GM12878 (cell line): ENCODE data around the gene IGFBP2. TPM values are rescaled to one million over a fixed set of nuclear protein-coding genes. Genes with fewer than 3 reads are reported as not detected.

Experiments used
- ATAC-seq: fragments of 200-7000 bp; cut with Tn5 transposase; 3 replicates; pipeline ENCODE4 v1.9.1; 2020; ENCODE audit warnings: mild to moderate bottlenecking, moderate library complexity
- BruUV-seq: library from RNA; stranded (reverse); fragments of 400-500 nt; replicated peaks from 2 replicates; lab custom pipeline; 2021; lab: Mats Ljungman, UMichigan
- CTCF ChIA-PET: fragments of 300-600 bp; sonication (Branson Sonifier 250); formaldehyde crosslinking; extraction: SDS; loops from one replicate; lab custom pipeline; 2021; ENCODE audit warnings: inconsistent platforms; lab: Yijun Ruan, JAX
- POLR2A ChIA-PET: fragments of 350-600 bp; formaldehyde crosslinking; extraction: SDS; loops from one replicate; lab custom pipeline; 2021; ENCODE audit warnings: inconsistent platforms; lab: Charles Lee
- RAD21 ChIA-PET: fragments of 300-600 bp; sonication (Branson Sonifier 250); formaldehyde crosslinking; loops from one replicate; lab custom pipeline; 2023; ENCODE audit warnings: antibody characterized with exemption; ENCODE audit not compliant: unreplicated experiment; lab: Charles Lee
- SMC1A ChIA-PET: fragments of 300-600 bp; sonication (Branson Sonifier 250); formaldehyde crosslinking; loops from one replicate; lab custom pipeline; 2023; ENCODE audit not compliant: unreplicated experiment, uncharacterized antibody; lab: Charles Lee
- DNase-seq: peaks from one replicate; pipeline ENCODE4 v3.0.0-alpha.2; 2011; ENCODE audit warnings: low read depth, low spot score
- FAIRE-seq: peaks from 3 replicates; lab custom pipeline; 2011; peaks lifted over from hg19 to GRCh38; lab: Jason Lieb, UNC
- H2AFZ ChIP-seq: 2 replicates; pipeline ENCODE4 v1.6.0; 2011; ENCODE audit warnings: low read depth, low read length, control low read depth; ENCODE audit not compliant: control insufficient read depth
- H3K27ac ChIP-seq: 2 replicates; pipeline ENCODE4 v1.5.1; 2011; ENCODE audit warnings: control low read depth; ENCODE audit not compliant: control insufficient read depth, insufficient read depth
- H3K27me3 ChIP-seq, 2 experiments: replicated peaks in 1 of 2; 2 replicates each; pipeline versions ENCODE4 v1.6.0 to v1.6.1; 2011; ENCODE audit warnings: low read length in 1 of 2; ENCODE audit not compliant: control insufficient read depth in 2 of 2, insufficient read depth in 2 of 2
- H3K36me3 ChIP-seq, 2 experiments: 2 replicates each; pipeline ENCODE4 v1.5.1; 2011; ENCODE audit warnings: low read length in 1 of 2; ENCODE audit not compliant: control insufficient read depth in 2 of 2, insufficient read depth in 2 of 2
- H3K4me1 ChIP-seq: 2 replicates; pipeline ENCODE4 v1.6.1; 2011; ENCODE audit warnings: mild to moderate bottlenecking, low read length, moderate library complexity, mixed read lengths; ENCODE audit not compliant: control insufficient read depth, insufficient read depth
- H3K4me2 ChIP-seq: 2 replicates; pipeline ENCODE4 v1.6.0; 2011; ENCODE audit warnings: control low read depth; ENCODE audit not compliant: control insufficient read depth, insufficient read depth
- H3K4me3 ChIP-seq: fragments of 200-600 bp; sonication (generic); 2 replicates; pipeline ENCODE4 v1.5.1; 2016
- H3K79me2 ChIP-seq: 2 replicates; pipeline ENCODE4 v1.6.0; 2011; ENCODE audit warnings: low read length; ENCODE audit not compliant: control insufficient read depth, insufficient read depth
- H3K9ac ChIP-seq: 2 replicates; pipeline ENCODE4 v1.8.0; 2011; ENCODE audit warnings: low read length, control low read depth, mixed read lengths; ENCODE audit not compliant: control insufficient read depth, insufficient read depth
- H3K9me3 ChIP-seq: replicated peaks from 3 replicates; pipeline ENCODE4 v1.5.1; 2011; ENCODE audit warnings: mild to moderate bottlenecking, low read length; ENCODE audit not compliant: control insufficient read depth, insufficient read depth
- H4K20me1 ChIP-seq: 2 replicates; pipeline ENCODE4 v1.6.0; 2011; ENCODE audit not compliant: control insufficient read depth, insufficient read depth
- ATF7 ChIP-seq: fragments of 450-650 bp; IDR thresholded peaks from 2 replicates; pipeline ENCODE4 v1.6.1; 2016; ENCODE audit warnings: low read depth, mild to moderate bottlenecking
- NRF1 ChIP-seq: conservative IDR thresholded peaks from 2 replicates; pipeline ENCODE4 v1.6.1; 2011; ENCODE audit warnings: mild to moderate bottlenecking, low read depth, low read length, improper control_type of control experiment
- POU2F2 ChIP-seq: IDR thresholded peaks from 3 replicates; pipeline ENCODE4 v1.6.1; 2011; ENCODE audit warnings: low read depth, mild to moderate bottlenecking, low read length, borderline replicate concordance
- RBBP5 ChIP-seq: fragments of 200-600 bp; sonication (generic); conservative IDR thresholded peaks from 2 replicates; pipeline ENCODE4 v1.6.1; 2016
- SIN3A ChIP-seq: IDR thresholded peaks from 2 replicates; pipeline ENCODE4 v1.6.1; 2012; ENCODE audit warnings: low read depth, low read length, improper control_type of control experiment
- WGBS: methylation state at CpG from one replicate; pipeline ENCODE4 v1.1.6; 2016; ENCODE audit warnings: low lambda C conversion rate; ENCODE audit not compliant: insufficient replicate concordance, insufficient coverage; ENCODE audit errors: missing lambda C conversion rate; 5-methylcytosine and 5-hydroxymethylcytosine counted together
- in situ Hi-C: fragments of 300-500 bp; cut with MboI; formaldehyde crosslinking; loops from 9 replicates; pipeline ENCODE4 v1.14.3; 2018; ENCODE audit warnings: mixed read lengths
- intact Hi-C: fragments of 100-400 bp; cut with micrococcal nuclease; formaldehyde crosslinking; loops from one replicate; pipeline ENCODE4 v1.14.2; 2022; ENCODE audit not compliant: unreplicated experiment
- polyA plus RNA-seq, 11 experiments: library from polyadenylated mRNA; depleted of rRNA in 4 of 11; unstranded in 6 of 11; stranded (reverse) in 5 of 11; fragments of >200 nt; fragmentation: Nextera tagmentation in 4 of 11; fragmentation: Illumina TruSeq in 1 of 11; extraction: Ambion mirVana in 4 of 11; extraction: Trizol in 1 of 11; gene quantifications; 1 replicate in 1 of 11; 2 replicates in 10 of 11; pipeline versions ENCODE4 v1.2.1 to v1.2.3, GENCODE V29; 2011 to 2016; ENCODE audit warnings: inconsistent platforms in 2 of 11, missing spikeins in 2 of 11, low read depth in 1 of 11
- total RNA-seq, 4 experiments: library from RNA; depleted of rRNA in 3 of 4; stranded (reverse); fragments of >200 nt in 3 of 4; fragmentation: Illumina TruSeq in 1 of 4; extraction: Trizol in 1 of 4; gene quantifications; 2 replicates each; pipeline versions ENCODE4 v1.2.1 to v1.2.3, GENCODE V29; 2013 to 2021
- TF ChIP-seq, protein P1 (sequence below): fragments of 450-650 bp; conservative IDR thresholded peaks from 2 replicates; pipeline ENCODE4 v1.6.1; 2017; ENCODE audit warnings: mild to moderate bottlenecking, moderate library complexity
- TF ChIP-seq, protein P2 (sequence below), 3 experiments: IDR thresholded peaks in 2 of 3; conservative IDR thresholded peaks in 1 of 3; 2 replicates each; pipeline ENCODE4 v1.5.1; 2011; ENCODE audit warnings: low read depth in 3 of 3, low read length in 3 of 3, mild to moderate bottlenecking in 3 of 3, control low read depth in 2 of 3, moderate library complexity in 2 of 3, inconsistent platforms in 1 of 3, mixed read lengths in 1 of 3; ENCODE audit not compliant: control insufficient read depth in 2 of 3, insufficient read depth in 1 of 3; ENCODE audit errors: extremely low read depth in 1 of 3
- TF ChIP-seq, protein P3 (sequence below): fragments of 450-650 bp; IDR thresholded peaks from 2 replicates; pipeline ENCODE4 v1.6.1; 2018; ENCODE audit warnings: borderline replicate concordance, mild to moderate bottlenecking; ENCODE audit not compliant: partially characterized antibody

The IGFBP2 gene
- total and polyA plus RNA-seq, 10 of the 15 experiments (the other 5 are each of a cell fraction or from before 2014, with no cell fraction given): 0.11 to 1.5 (median 0.38) TPM; not detected in 5

DNA sequence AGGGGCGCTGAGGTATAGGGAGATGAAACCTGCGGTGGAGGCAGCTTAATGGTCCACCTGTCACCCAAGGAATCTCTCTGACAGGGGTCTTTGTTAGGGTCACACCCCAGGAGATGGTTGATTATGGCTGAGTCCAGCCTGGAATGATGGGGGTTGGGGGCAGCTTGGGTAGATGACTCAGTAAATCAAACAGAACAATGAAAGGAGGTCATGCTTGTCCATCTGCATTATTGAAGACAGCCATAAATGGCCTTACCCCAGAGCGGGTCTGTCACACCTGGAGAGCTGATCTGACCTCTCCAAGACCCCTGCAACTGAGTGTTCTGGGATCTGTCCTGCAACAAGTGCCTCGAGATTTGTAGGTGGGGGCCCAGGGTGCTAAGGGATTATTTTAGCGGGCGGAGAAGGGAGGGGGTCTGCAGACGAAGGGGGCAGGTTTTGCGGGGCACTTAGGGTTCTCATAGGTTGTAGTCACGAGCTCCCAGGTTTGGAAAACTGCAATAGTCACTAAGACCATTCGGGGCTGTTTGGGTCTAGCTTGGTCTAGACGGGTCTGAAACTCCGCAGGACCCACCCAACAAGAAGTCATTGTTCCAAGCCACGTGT lies 771 bp upstream of the IGFBP2 start:
- ChIA-PET CTCF (no interaction called here), RAD21 (no interaction called here), POLR2A (interaction anchor here (0.5 kb wide), 1 partner anchor 180 kb away, joined by 4 read pairs; no protein-coding TSS in a partner anchor), SMC1A (interaction anchor here (1.5 kb wide), 1 partner anchor 13 kb away, joined by 3 read pairs; no protein-coding TSS in a partner anchor)
- WGBS: 35% methylated on average over 13 of the region's 13 CpGs
- Histone ChIP-seq H3K9ac (no peak overlapping the region), H3K27me3 (peaks cover 11 to 18% of the 10 kb centered on the region in 2 experiments), H3K36me3 (no peaks in the 10 kb centered on the region), H3K4me2 (0 out of 2 replicates have a peak overlapping the region, but pooled peaks have one; percentile 48), H3K9me3 (no peaks in the 10 kb centered on the region), H3K4me3 (no peak overlapping the region), H2AFZ (no peak overlapping the region), H3K27ac (no peak overlapping the region), H3K4me1 (no peaks in the 10 kb centered on the region), H4K20me1 (no peaks in the 10 kb centered on the region), H3K79me2 (no peaks in the 10 kb centered on the region)
- intact Hi-C loops: no loop called here
- BruUV-seq: no TSS peak
- DNase-seq: no peak
- ATAC-seq: no peak
- no peak for FAIRE-seq
- in situ Hi-C loops: no loop called here
- TF ChIP-seq, protein P1, sequence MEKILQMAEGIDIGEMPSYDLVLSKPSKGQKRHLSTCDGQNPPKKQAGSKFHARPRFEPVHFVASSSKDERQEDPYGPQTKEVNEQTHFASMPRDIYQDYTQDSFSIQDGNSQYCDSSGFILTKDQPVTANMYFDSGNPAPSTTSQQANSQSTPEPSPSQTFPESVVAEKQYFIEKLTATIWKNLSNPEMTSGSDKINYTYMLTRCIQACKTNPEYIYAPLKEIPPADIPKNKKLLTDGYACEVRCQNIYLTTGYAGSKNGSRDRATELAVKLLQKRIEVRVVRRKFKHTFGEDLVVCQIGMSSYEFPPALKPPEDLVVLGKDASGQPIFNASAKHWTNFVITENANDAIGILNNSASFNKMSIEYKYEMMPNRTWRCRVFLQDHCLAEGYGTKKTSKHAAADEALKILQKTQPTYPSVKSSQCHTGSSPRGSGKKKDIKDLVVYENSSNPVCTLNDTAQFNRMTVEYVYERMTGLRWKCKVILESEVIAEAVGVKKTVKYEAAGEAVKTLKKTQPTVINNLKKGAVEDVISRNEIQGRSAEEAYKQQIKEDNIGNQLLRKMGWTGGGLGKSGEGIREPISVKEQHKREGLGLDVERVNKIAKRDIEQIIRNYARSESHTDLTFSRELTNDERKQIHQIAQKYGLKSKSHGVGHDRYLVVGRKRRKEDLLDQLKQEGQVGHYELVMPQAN: no peak
- TF ChIP-seq, protein P2, sequence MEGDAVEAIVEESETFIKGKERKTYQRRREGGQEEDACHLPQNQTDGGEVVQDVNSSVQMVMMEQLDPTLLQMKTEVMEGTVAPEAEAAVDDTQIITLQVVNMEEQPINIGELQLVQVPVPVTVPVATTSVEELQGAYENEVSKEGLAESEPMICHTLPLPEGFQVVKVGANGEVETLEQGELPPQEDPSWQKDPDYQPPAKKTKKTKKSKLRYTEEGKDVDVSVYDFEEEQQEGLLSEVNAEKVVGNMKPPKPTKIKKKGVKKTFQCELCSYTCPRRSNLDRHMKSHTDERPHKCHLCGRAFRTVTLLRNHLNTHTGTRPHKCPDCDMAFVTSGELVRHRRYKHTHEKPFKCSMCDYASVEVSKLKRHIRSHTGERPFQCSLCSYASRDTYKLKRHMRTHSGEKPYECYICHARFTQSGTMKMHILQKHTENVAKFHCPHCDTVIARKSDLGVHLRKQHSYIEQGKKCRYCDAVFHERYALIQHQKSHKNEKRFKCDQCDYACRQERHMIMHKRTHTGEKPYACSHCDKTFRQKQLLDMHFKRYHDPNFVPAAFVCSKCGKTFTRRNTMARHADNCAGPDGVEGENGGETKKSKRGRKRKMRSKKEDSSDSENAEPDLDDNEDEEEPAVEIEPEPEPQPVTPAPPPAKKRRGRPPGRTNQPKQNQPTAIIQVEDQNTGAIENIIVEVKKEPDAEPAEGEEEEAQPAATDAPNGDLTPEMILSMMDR (IDR thresholded peaks at IDR 0.05 in 2 of 3, conservative IDR thresholded peaks at IDR 0.05 in 1 of 3; ENCODE audit: control insufficient read depth in 2 of 3, extremely low read depth in 1 of 3, insufficient read depth in 1 of 3, low read depth in 3 of 3, low read length in 3 of 3): no peak
- TF ChIP-seq POU2F2: no peak
- TF ChIP-seq NRF1: no peak
- TF ChIP-seq ATF7: no peak
- TF ChIP-seq, protein P3, sequence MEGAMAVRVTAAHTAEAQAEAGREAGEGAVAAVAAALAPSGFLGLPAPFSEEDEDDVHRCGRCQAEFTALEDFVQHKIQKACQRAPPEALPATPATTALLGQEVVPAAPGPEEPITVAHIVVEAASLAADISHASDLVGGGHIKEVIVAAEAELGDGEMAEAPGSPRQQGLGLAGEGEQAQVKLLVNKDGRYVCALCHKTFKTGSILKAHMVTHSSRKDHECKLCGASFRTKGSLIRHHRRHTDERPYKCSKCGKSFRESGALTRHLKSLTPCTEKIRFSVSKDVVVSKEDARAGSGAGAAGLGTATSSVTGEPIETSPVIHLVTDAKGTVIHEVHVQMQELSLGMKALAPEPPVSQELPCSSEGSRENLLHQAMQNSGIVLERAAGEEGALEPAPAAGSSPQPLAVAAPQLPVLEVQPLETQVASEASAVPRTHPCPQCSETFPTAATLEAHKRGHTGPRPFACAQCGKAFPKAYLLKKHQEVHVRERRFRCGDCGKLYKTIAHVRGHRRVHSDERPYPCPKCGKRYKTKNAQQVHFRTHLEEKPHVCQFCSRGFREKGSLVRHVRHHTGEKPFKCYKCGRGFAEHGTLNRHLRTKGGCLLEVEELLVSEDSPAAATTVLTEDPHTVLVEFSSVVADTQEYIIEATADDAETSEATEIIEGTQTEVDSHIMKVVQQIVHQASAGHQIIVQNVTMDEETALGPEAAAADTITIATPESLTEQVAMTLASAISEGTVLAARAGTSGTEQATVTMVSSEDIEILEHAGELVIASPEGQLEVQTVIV: no peak
- TF ChIP-seq SIN3A: no peak
- no peak for TF ChIP-seq RBBP5
